Measurements from ENCODE around the gene PPM1E.
"Not testable (repeated sequence)": the region's sequence is repeated elsewhere in the genome, so short reads cannot be mapped to it uniquely, and the experiment has no call there.

PPM1E gene

DNA sequence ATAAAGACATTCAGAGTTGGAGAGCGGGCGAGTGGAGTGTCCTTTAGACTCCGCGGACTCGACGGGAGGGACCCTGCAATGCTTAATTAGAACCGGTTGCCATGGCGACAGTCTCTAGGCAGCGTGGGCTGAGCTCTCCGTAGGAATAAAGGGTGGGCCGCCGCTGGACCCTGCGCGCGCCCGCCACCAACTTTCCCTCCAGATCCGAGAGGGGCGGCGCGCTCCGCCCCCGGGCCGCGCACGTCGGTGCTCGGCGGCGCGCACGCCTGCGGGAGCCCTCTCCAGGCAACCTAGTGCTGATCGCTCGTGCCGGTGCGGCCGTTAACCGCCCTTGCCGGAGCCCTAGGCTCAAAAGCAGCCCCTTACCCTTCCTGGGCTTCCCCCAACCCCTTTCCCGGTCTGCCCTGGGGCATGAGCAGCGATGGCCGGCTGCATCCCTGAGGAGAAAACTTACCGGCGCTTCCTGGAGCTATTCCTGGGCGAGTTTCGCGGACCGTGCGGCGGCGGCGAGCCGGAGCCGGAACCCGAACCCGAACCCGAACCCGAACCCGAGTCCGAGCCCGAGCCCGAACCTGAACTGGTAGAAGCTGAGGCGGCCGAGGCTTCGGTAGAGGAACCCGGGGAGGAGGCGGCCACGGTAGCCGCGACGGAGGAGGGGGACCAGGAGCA lies at the start of gene PPM1E:
TSS of gene PPM1E (plus strand) at position 278 of the 669 bp plus-strand sequence.
- DNase-seq (ENCODE audit: low read depth in 3 of 3) = peak; percentile 5 to 23 (median 17)

DNA sequence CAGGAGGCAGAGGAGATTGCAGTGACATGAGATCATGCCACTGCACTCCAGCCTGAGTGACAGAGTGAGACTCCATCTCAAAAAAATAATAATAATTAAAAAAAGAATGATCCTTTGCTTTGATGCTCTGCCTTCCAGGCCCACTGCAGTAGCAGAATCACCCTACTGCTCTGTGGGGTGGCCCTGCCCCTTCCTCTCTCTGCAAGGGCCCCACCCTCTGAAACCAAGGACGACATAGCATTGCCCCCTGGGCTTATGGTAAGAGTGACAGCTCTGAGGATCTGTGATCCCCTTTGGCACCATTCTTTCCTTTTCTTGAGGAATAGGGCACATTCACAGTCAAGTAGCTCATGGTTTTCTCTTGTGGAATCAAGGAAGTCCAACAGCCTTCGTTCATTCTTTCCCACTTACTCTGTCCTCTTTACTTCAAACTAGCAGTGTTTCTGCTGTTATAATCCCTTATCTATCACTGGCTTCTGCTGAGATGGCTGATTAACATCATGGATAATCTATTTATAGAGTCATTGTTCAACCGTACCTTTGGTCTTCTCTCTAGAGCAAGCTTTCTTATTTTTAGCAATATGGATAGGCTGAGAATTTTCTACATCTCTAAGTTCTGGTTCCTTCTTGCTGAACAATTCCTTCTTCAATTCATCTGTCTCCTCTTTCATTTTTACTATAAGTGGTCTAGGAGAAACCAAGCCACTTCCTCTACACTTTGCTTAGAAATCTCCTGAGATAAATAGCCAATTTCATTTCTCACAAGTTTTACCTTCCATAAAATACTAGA lies 49.1 kb upstream of the PPM1E start:
- DNase-seq (ENCODE audit: low read depth in 3 of 3) = no peak

DNA sequence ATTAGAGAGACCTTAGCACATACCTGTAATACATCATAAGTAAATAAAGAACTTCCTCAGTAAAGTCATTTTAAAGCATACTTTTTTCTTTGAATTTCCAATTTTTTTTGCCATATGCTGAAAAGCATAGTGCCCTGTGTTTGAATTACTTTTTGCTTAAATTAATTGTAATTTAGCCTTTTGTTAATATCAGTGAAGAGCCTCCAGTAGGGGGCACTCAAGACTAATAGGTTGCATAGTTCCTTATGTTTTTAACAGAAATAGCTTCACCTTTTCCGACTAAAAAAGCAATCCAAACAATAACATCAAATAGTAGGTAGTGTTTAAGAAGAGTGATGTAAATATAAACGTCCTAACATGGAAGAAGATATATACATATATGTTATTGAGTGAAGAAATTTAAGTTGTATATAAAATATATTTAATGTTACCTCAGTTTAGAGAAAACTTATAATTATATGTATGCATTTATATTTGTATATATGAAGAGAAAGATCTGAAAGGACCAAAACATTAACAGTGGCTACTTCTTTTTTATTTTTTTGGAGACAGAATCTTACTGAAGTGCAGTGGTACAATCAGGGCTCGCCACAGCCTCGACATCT lies 44.6 kb upstream of the PPM1E start:
- DNase-seq (ENCODE audit: low read depth in 3 of 3) = peak in 1 of 3 experiments; percentile 11

DNA sequence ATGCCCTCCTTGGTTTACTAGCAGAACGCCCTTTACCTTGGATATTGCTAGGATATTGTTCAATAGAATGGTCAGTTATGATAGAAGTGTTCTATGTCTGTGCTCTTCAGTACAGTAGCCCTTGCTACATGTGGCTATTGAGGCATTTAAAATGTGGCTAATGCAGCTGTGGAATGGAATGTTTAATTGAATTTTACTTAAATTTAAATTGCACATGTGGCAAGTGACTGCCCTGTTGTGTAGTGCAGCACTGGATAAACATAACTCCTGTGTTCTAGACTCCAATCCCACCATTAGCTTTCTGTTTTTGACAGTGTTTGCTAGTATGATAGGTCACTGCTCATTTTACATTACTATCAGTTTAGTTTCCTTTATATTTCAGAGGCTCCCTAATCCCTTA lies 33.4 kb upstream of the PPM1E start:
- no peak for DNase-seq (ENCODE audit: low read depth in 3 of 3)

DNA sequence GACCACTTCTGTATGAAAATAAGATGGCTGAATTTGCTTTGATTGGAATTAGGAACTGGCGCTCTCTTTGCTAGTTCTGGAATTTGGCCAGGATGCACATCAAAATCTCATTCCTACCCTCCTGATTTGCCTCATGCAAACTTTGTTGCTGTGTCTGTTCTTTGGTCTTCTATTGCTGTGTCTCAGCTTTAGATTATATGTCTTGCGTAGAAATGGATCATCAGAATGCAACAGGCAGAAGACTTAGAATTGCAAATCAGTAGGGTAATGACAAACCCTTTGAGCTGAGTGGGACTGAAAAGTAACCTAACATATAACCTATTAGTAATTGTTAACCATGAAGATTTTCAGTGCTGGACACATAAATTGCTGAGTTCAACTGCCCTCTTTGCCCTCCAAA lies 33.0 kb upstream of the PPM1E start:
- DNase-seq (ENCODE audit: low read depth in 3 of 3) = no peak

DNA sequence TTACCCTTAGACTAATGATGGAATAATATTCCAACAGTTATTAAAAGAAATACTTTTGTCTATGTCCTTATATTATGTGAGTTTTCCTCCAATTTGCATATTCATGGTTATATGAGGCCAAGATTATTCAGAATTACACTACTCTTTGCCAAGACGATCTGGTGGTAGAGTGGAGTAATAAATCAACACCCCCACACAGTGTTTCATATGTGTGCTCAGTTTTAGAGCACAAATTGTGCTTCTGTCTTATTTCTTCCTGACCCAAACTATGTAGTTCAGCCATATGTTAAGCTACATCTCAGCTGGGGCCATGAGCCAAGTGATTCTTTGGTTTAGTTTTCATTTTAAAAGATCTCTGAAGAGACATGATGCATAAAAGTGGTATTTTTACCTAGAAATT lies 26.9 kb upstream of the PPM1E start:
- no peak for DNase-seq (ENCODE audit: low read depth in 3 of 3)

DNA sequence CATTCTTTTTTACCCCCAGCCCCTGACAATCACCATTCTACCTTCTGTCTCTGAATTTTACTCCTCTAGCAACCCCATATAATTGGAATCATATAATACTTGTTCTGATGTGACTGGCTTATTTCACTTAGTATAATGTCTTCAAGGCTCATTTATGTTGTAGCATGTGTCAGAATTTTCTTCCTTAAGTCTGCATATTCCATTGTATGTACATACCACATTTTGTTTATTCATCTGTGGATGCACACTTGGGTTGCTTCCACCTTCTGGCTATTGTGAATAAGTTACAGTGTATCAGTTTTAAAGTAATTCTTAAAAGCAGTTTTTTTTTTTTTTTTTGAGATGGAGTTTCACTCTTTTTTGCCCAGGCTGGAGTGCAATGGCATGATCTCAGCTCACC lies 24.7 kb upstream of the PPM1E start:
- no peak for DNase-seq (ENCODE audit: low read depth in 3 of 3)

DNA sequence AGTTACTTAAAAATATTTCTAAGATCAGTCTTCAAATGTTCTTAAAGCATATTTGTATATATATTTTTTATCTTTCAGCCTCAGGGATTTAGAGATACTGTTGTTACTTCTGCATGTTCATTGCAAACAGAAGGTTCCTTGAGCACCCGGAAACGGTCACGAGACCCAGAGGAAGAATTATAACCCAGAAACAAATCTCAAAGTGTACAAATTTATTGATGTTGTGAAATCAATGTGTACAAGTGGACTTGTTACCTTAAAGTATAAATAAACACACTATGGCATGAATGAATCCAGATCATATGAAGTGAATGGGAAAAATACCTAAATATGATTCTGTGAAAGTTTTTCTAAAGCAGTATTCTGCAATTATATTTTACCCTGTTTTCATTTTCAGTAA lies 21.6 kb upstream of the PPM1E start:
- no peak for DNase-seq (ENCODE audit: low read depth in 3 of 3)

DNA sequence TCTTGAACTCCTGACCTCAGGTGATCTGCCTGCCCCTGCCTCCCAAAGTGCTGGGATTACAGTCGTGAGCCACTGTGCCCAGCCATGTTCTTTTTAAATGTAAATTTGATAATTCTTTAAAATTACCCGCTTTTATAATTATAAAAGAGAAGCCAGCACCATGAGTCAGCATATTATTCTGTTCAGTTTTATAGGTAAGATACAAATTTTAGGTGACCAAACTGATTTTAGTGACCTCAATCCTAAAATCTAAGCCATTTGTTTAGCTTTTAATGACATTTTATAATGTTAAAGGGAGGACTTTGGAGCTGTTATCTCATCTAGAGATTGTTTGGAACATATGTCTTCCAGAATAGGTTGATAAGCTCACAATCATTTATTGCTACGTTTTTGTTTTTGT lies 20.8 kb upstream of the PPM1E start:
- DNase-seq (ENCODE audit: low read depth in 3 of 3) = no peak

DNA sequence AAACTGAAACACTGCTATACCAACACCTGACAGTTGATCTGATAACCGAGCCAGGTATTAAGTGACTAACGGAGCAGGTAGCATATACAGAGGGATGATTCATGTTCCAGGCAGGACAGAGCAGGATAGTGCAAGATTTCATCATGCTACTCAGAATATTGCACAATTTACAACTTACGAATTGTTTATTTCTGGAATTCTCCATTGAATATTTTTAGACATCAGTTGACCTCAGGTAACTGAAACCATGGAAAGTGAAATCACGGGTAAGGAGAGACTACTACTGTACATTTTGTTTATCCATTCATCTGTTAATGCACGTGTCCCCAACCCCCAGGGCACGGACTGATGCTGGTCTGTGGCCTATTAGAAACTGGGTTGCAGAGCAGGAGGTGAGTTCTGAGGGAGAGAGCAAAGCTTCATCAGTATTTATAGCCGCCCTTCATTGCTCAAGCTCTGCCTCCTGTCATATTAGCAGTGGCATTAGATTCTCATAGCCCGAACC lies 14.5 kb upstream of the PPM1E start:
- no peak for DNase-seq (ENCODE audit: low read depth in 3 of 3)

DNA sequence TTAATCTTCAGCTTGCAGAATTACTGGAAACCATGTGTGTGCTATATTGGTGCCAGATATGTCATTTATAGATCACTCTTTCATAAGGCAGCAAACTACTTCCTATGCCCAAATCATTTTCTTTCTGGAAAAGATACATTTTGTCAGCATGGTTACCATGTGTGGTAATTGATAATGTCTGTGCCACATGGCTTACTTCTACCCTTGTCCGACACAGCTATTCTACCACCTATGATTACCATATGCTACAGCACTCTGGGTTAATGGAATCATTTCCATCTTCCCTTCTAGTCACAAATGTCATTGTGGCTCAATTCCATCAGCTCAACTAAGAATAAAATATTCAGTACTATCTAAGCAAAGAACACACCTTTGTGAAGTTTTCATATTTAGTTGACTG lies 8.0 kb upstream of the PPM1E start:
- no peak for DNase-seq (ENCODE audit: low read depth in 3 of 3)

DNA sequence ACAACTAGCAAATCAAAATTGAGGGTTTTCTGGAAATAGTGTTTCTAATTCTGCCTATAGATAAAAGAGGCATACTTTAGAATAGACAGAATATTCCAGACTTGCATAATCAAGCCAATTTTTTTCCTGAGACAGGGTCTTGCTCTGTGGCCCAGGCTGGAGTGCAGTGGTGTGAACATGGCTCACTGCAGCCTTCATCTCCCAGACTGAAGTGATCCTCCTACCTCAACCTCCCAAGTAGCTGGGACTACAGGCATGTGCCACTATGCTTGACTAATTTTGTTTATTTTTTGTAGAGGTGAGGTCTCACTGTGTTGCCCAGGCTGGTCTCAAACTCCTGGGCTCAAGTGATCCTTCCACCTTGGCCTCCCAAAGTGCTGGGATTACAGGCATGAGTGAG lies 6.0 kb upstream of the PPM1E start:
- not testable (repeated sequence) for DNase-seq (ENCODE audit: low read depth in 3 of 3)

DNA sequence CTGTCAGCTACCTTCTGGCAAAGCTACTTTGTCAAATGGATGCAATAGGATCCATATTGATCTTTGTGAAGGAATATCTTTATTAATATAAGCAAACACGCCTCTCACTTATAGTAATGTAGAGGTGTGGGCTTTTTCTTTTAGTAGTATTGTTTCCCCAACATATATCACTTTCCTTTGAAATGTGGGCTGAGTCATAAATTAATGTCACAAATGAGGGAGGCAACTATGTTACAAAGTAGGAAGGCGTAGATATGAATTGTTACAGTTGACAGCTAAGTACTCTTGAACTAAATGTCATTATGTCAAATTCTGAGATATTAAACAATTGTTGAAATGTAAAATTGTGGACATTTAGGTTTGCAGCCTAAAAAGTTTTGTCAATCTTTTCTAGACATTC lies 2.6 kb upstream of the PPM1E start:
- DNase-seq (ENCODE audit: low read depth in 3 of 3) = no peak

DNA sequence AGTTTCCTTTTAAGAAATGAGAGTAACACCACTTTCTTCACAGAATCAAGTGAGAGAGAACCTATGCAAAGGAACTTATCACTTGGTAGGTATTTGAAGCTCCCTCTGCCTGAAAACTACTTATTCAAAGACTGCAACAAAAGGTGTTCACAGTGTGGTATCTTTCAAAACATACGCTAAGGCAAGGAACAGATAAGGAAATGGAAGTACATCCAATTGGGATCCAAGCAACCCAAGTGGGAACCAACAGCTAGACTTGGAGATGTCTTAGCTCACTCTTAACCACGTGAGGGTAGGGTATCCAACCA lies 431 bp upstream of the PPM1E start:
- DNase-seq (ENCODE audit: low read depth in 3 of 3) = no peak

DNA sequence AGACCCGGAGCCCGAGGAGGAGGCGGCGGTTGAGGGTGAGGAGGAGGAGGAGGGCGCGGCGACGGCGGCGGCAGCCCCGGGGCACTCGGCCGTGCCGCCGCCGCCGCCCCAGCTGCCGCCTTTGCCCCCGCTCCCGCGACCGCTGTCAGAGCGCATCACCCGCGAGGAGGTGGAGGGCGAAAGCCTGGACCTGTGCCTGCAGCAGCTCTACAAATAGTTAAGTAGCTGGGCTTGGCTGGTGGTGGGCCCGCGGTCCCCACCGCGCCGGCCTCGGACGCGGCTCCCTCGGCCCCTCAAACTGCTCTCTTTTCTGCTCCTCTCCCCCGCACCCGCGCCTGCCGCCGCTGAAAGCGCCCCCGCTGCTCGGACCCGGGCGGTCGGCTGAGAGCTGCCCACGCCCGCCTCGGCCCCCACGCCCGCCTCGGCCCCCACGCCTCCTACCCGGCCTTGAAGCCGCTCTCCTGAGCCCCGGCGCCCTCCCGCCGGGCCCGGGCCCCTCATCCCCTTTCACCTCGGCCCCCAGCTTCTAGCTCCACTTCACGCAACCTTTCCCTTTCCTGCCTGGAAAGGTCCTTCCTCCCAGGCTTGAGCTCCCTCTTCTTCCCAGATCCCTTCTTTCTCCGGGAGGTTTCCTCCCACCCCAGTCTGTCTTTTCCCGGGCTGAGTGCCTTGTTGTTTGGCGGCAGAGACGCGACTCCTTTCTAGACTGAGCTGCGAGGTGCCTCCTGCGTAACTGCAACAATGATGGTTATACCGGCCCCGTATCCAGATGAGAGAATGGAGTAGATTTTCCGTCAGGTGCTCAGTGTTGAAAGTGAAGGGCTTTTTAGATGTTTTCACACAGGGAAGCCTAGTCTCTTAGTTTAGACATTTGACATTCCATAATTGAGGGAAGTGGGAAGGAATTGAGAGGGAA lies 850 bp downstream of the PPM1E start:
- no peak for DNase-seq (ENCODE audit: low read depth in 3 of 3)

DNA sequence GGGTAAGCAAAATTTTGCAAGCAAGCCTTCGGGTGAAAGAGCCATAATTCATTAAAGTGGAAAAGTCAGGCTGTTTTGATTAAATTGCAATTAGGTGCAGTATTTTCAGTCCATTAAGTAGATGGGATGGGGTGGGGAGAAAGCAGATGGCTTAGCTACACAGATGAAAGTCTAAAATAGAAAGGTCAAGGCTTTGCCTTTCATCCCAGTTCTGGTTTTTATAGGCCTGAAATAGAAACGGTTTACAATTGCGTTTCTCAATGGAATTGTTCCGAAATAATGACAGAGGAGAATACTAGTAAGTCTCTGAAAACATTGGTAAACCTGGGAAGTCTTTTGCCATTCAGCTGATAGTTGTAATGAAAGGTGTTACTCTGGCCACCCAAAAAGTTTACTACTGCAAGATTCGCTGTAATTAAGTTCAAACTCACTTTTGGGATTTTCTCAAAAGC lies 1.5 kb downstream of the PPM1E start:
- DNase-seq (ENCODE audit: low read depth in 3 of 3) = no peak

DNA sequence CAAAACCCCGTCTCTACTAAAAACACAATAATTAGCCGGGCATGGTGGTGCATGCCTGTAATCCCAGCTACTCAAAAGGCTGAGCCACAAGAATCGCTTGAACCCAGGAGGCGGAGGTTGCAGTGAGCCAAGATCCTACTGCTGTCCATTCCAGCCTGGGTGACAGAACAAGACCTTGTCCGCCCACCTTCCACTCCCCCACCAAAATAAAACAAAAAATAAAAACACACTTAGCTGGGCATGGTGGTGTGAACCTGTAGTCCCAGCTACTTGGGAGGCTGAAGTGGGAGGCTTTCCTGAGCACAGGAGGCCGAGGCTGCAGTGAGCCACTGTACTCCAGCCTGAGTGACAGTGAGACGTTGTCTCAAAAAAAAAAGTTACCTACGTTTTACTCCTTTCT lies 3.2 kb downstream of the PPM1E start:
- no peak for DNase-seq (ENCODE audit: low read depth in 3 of 3)

DNA sequence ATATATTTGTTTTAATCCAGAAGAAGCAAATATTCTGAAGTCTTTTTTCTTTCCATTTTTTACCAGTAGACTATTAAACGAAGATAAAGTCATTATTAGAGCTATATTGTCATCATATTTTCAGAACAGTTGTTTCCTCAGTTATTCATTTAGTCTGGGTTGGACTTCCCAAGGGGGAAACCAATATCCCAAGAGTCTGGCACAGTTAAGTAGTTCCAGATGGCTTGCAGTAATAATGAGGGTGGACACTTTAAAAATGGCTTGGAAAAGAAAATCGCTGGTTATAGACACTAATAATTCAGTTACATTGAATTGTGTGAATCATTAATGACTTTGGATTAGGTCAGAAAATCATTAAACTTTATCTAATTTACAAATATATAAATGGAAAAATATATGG lies 3.9 kb downstream of the PPM1E start:
- DNase-seq (ENCODE audit: low read depth in 3 of 3) = no peak

DNA sequence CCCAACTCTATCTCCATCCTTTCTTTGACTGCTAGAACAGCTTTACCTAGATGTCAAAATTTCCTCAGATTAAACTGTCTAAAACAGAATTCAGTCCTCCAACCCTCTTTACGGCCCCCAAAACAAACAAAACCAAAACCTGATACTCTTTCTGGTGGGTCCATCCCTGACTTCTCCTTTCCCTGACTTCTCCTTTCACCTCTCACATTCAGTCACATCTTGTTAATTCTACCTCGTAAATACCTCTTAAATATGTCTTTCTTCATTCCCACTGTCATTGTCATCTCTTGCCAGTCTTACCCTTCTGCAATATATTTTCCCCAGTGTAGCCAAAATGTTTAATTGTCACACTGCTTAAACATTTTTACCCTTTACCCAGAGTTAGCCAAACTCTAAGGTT lies 4.6 kb downstream of the PPM1E start:
- no peak for DNase-seq (ENCODE audit: low read depth in 3 of 3)

DNA sequence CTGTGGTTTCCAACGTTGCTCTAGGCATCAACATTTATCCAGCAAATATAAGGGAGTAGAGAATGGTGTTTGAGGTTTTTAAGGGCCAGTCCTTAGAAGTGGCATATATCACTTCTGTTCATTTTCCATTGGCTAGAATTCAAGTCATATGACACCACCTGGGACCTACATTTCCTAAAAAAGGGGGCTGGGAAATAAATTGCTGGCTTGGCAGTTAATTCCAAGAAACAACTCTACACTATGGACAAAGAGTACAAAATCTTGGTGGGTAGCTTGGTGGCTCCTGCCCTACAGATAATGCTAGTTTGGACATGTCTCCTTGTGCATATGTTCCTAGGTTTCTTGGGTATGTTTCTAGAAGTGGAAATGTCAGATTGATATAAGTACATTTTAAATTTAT lies 7.6 kb downstream of the PPM1E start:
- no peak for DNase-seq (ENCODE audit: low read depth in 3 of 3)

DNA sequence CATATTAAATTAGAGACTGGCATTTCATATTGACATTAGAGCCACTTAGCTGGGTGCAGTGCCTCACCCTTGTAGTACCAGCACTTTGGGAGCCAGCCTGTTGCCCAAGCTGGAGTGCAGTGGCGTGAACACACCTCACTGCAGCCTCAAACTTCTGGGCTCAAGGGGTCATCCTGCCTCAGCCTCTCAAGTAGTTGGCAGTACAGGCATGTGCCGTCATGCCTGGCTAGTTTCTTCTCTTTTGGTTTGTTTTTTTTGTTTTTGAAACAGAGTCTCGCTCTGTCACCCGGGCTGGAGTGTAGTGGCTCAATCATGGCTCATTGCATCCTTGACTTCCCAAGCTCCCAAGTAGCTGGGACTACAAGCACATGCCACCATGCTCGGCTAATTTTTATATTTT lies 8.7 kb downstream of the PPM1E start:
- DNase-seq (ENCODE audit: low read depth in 3 of 3) = no peak

DNA sequence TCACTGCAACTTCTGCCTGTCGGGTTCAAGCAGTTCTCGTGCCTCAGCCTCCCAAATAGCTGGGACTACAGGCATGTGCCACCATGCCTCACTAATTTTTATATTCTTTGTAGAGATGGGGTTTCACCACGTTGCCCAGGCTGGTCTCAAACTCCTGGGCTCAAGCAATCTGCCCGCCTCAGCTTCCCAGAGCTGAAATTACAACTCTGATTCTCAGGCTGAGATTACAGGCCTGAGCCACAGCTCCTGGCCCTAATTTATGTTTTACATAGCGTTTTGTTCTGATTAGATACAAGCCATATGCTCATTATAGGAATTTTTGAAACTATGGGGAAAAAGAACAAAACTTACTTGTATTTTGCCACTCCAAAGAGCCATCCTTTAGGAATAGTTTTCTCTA lies 22.8 kb downstream of the PPM1E start:
- not testable (repeated sequence) for DNase-seq (ENCODE audit: low read depth in 3 of 3)
